SK-N-SH treated with all-trans-retinoic acid at 6 μM for 48 hours (cell line): Measurements from ENCODE around the gene MGMT.

ENCODE experiments used
- ATAC-seq: fragments of 200-7000 bp; cut with Tn5 transposase; 3 replicates; pipeline ENCODE4 v1.9.1; 2020; ENCODE audit warnings: mild to moderate bottlenecking, moderate library complexity
- ARNTL ChIP-seq: fragments of 450-650 bp; formaldehyde crosslinking; IDR thresholded peaks from 2 replicates; pipeline ENCODE4 v1.5.0; 2020; ENCODE audit warnings: low read depth, mild to moderate bottlenecking, moderate library complexity, borderline replicate concordance
- BACH2 ChIP-seq: fragments of 250-450 bp; sonication (Bioruptor Pico); IDR thresholded peaks from 2 replicates; pipeline ENCODE4 v1.9.0; 2021; ENCODE audit warnings: mild to moderate bottlenecking, borderline replicate concordance
- CREB5 ChIP-seq: fragments of 250-450 bp; sonication (Bioruptor Pico); IDR thresholded peaks from 2 replicates; pipeline ENCODE4 v1.5.1; 2020; ENCODE audit warnings: low read depth, mild to moderate bottlenecking, moderate library complexity
- CSDC2 ChIP-seq: fragments of 250-450 bp; sonication (Bioruptor Pico); IDR thresholded peaks from 2 replicates; pipeline ENCODE4 v1.5.0; 2020; ENCODE audit warnings: mild to moderate bottlenecking, moderate library complexity
- CSRNP3 ChIP-seq: fragments of 250-450 bp; sonication (Bioruptor Pico); IDR thresholded peaks from 2 replicates; pipeline ENCODE4 v1.5.1; 2021; ENCODE audit warnings: mild to moderate bottlenecking, moderate library complexity
- ESRRG ChIP-seq: fragments of 250-450 bp; sonication (Bioruptor Pico); IDR thresholded peaks from 2 replicates; pipeline ENCODE4 v1.6.1; 2021; ENCODE audit warnings: mild to moderate bottlenecking
- GLIS3 ChIP-seq: fragments of 250-450 bp; sonication (Bioruptor Pico); IDR thresholded peaks from 2 replicates; pipeline ENCODE4 v1.5.0; 2020; ENCODE audit warnings: mild to moderate bottlenecking, moderate library complexity
- ISL1 ChIP-seq: fragments of 250-450 bp; sonication (Bioruptor Pico); IDR thresholded peaks from 2 replicates; pipeline ENCODE4 v2.1.2; 2022; ENCODE audit warnings: mild to moderate bottlenecking, moderate library complexity
- OSR1 ChIP-seq: fragments of 250-450 bp; sonication (Bioruptor Pico); IDR thresholded peaks from 2 replicates; pipeline ENCODE4 v1.8.0; 2022; ENCODE audit warnings: moderate library complexity, mild to moderate bottlenecking, inconsistent platforms
- PATZ1 ChIP-seq: fragments of 250-450 bp; sonication (Bioruptor Pico); IDR thresholded peaks from 2 replicates; pipeline ENCODE4 v1.8.0; 2020; ENCODE audit warnings: mild to moderate bottlenecking, moderate library complexity, borderline replicate concordance
- POU6F1 ChIP-seq: fragments of 250-450 bp; sonication (Bioruptor Pico); IDR thresholded peaks from 2 replicates; pipeline ENCODE4 v1.8.0; 2021; ENCODE audit warnings: low read depth, mild to moderate bottlenecking, moderate library complexity, borderline replicate concordance
- PPARA ChIP-seq: fragments of 250-450 bp; sonication (Bioruptor Pico); IDR thresholded peaks from 2 replicates; pipeline ENCODE4 v1.5.0; 2020; ENCODE audit warnings: mild to moderate bottlenecking, borderline replicate concordance
- RARB ChIP-seq: fragments of 250-450 bp; sonication (Bioruptor Pico); IDR thresholded peaks from 2 replicates; pipeline ENCODE4 v1.8.0; 2021; ENCODE audit warnings: mild to moderate bottlenecking, moderate library complexity
- TCF4 ChIP-seq: fragments of 250-450 bp; sonication (Bioruptor Pico); IDR thresholded peaks from 2 replicates; pipeline ENCODE4 v1.8.0; 2021; ENCODE audit warnings: mild to moderate bottlenecking, moderate library complexity, borderline replicate concordance
- TSHZ2 ChIP-seq: fragments of 250-450 bp; sonication (Bioruptor Pico); IDR thresholded peaks from 2 replicates; pipeline ENCODE4 v1.5.0; 2020; ENCODE audit warnings: mild to moderate bottlenecking, moderate library complexity
- ZC3H10 ChIP-seq: fragments of 250-450 bp; sonication (Bioruptor Pico); IDR thresholded peaks from 2 replicates; pipeline ENCODE4 v1.5.1; 2021; ENCODE audit warnings: mild to moderate bottlenecking, moderate library complexity
- ZFP3 ChIP-seq: fragments of 250-450 bp; sonication (Bioruptor Pico); IDR thresholded peaks from 2 replicates; pipeline ENCODE4 v1.5.0; 2020; ENCODE audit warnings: mild to moderate bottlenecking, moderate library complexity
- ZNF565 ChIP-seq: fragments of 450-650 bp; formaldehyde crosslinking; conservative IDR thresholded peaks from 2 replicates; pipeline ENCODE4 v1.5.0; 2020; ENCODE audit warnings: low read depth, mild to moderate bottlenecking, moderate library complexity
- ZNF70 ChIP-seq: fragments of 450-650 bp; formaldehyde crosslinking; IDR thresholded peaks from 2 replicates; pipeline ENCODE4 v1.5.0; 2020; ENCODE audit warnings: mild to moderate bottlenecking, moderate library complexity
- ZNF8 ChIP-seq: fragments of 450-650 bp; formaldehyde crosslinking; IDR thresholded peaks from 2 replicates; pipeline ENCODE4 v1.5.0; 2020; ENCODE audit warnings: mild to moderate bottlenecking, moderate library complexity

MGMT gene

GRCh38 chr10:129556316-129556715, 89.3 kb downstream of the MGMT start (continued):
- no peak for TF ChIP-seq PATZ1

GRCh38 chr10:129560361-129560760, 93.3 kb downstream of the MGMT start:
- ATAC-seq = no peak
- no peak for TF ChIP-seq ZNF70 (CRISPR knock-in tag)
- no peak for TF ChIP-seq CSRNP3 (CRISPR knock-in tag)
- TF ChIP-seq GLIS3 (CRISPR knock-in tag) = no peak
- TF ChIP-seq TSHZ2 (CRISPR knock-in tag) = no peak
- no peak for TF ChIP-seq OSR1
- TF ChIP-seq TCF4 = no peak
- TF ChIP-seq POU6F1 (CRISPR knock-in tag) = no peak
- no peak for TF ChIP-seq ZNF565
- TF ChIP-seq ARNTL (CRISPR knock-in tag) = no peak
- no peak for TF ChIP-seq ZFP3
- no peak for TF ChIP-seq PATZ1
- TF ChIP-seq RARB (CRISPR knock-in tag) = no peak
- no peak for TF ChIP-seq ZC3H10
- TF ChIP-seq ISL1 (CRISPR knock-in tag) = no peak
- TF ChIP-seq CSDC2 (CRISPR knock-in tag) = no peak
- TF ChIP-seq ZNF8 (CRISPR knock-in tag) = no peak
- TF ChIP-seq CREB5 (CRISPR knock-in tag) = no peak
- TF ChIP-seq PPARA (CRISPR knock-in tag) = no peak
- no peak for TF ChIP-seq ESRRG (CRISPR knock-in tag)
- no peak for TF ChIP-seq BACH2

GRCh38 chr10:129562487-129562886, 95.4 kb downstream of the MGMT start:
- no peak for ATAC-seq
- TF ChIP-seq PPARA (CRISPR knock-in tag) (no peak), CREB5 (CRISPR knock-in tag) (no peak), ZNF8 (CRISPR knock-in tag) (no peak), OSR1 (no peak), ZFP3 (no peak)
